HFFc6 (cell line): ENCODE results near the gene HOXA13. TPM values are rescaled to one million over a fixed set of nuclear protein-coding genes. Genes with fewer than 3 reads are reported as not detected.

ENCODE experiments used
- DNase-seq: peaks from one replicate; pipeline ENCODE4 v3.0.0-alpha.2; 2018
- H3K27ac Mint-ChIP-seq: 2 replicates; pipeline ENCODE4 v1.8.0; 2020; ENCODE audit warnings: mild to moderate bottlenecking, mixed read lengths
- H3K27me3 Mint-ChIP-seq: 2 replicates; pipeline ENCODE4 v1.8.0; 2021; ENCODE audit warnings: mild to moderate bottlenecking, moderate library complexity, mixed read lengths; ENCODE audit not compliant: insufficient read depth
- H3K36me3 Mint-ChIP-seq: 2 replicates; pipeline ENCODE4 v1.8.0; 2021; ENCODE audit warnings: low read depth, mixed read lengths
- H3K4me1 Mint-ChIP-seq: 2 replicates; pipeline ENCODE4 v1.8.0; 2020; ENCODE audit warnings: low read depth, mixed read lengths
- H3K4me3 Mint-ChIP-seq: 2 replicates; pipeline ENCODE4 v1.8.0; 2020; ENCODE audit warnings: mild to moderate bottlenecking, moderate library complexity, mixed read lengths
- H3K9me3 Mint-ChIP-seq: 2 replicates; pipeline ENCODE4 v1.8.0; 2020; ENCODE audit warnings: mild to moderate bottlenecking, mixed read lengths
- total RNA-seq, 6 experiments: library from RNA; stranded (reverse); fragmentation: NEBNext Ultra II Directional; extraction: Animal tissue kit (Norgen Biotek cat#: 25700); gene quantifications; 2 replicates in 1 of 6; 3 replicates in 5 of 6; pipeline ENCODE4 v1.2.3, GENCODE V29; 2021
- TF ChIP-seq, protein P1 (sequence below): fragments of 200-600 bp; sonication (generic); IDR thresholded peaks from 2 replicates; pipeline ENCODE4 v1.5.0; 2021; ENCODE audit warnings: antibody characterized with exemption, mild to moderate bottlenecking

The HOXA13 gene
- total RNA-seq, 6 experiments from 2014 or later, result 11.1 to 16.0 (median 13.1) TPM

DNA sequence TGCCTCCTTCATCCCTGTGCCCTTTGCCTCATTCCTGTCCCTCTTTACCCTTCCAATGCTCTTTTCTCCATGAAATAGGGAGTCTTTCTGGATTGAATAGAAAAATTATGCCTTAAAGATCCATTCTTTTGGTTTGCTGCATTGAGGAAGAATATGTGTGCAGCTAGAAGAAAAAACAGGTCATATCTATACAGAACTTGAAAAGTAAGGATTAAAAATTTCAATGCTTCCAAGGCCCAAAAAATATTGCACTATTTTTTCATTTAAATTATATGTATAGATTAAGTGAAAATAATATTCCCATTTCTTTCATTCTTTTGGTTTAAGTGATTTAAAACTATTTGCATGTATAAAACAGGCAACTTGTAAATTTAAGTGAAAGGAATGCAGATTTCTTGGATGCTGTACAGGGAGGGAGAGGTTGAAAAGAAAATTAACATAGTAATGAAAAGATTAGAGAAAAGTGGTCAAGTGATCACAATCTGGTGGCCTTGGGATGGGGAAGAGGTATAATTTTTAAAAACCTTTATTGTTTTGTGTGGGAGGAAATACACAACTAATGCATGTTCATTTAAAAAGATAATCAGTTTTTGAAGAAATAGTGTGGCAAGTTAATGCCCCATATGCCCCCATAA is 24.2 kb upstream of the HOXA13 start:
- TF ChIP-seq, protein P1, sequence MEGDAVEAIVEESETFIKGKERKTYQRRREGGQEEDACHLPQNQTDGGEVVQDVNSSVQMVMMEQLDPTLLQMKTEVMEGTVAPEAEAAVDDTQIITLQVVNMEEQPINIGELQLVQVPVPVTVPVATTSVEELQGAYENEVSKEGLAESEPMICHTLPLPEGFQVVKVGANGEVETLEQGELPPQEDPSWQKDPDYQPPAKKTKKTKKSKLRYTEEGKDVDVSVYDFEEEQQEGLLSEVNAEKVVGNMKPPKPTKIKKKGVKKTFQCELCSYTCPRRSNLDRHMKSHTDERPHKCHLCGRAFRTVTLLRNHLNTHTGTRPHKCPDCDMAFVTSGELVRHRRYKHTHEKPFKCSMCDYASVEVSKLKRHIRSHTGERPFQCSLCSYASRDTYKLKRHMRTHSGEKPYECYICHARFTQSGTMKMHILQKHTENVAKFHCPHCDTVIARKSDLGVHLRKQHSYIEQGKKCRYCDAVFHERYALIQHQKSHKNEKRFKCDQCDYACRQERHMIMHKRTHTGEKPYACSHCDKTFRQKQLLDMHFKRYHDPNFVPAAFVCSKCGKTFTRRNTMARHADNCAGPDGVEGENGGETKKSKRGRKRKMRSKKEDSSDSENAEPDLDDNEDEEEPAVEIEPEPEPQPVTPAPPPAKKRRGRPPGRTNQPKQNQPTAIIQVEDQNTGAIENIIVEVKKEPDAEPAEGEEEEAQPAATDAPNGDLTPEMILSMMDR, result no peak
- Mint-ChIP-seq H3K4me3 (no peak overlapping the region), H3K27ac (no peak overlapping the region), H3K9me3 (no peaks in the 10 kb centered on the region), H3K4me1 (no peaks in the 10 kb centered on the region), H3K36me3 (no peaks in the 10 kb centered on the region), H3K27me3 (peaks cover 30% of the 10 kb centered on the region)
- DNase-seq, result no peak

DNA sequence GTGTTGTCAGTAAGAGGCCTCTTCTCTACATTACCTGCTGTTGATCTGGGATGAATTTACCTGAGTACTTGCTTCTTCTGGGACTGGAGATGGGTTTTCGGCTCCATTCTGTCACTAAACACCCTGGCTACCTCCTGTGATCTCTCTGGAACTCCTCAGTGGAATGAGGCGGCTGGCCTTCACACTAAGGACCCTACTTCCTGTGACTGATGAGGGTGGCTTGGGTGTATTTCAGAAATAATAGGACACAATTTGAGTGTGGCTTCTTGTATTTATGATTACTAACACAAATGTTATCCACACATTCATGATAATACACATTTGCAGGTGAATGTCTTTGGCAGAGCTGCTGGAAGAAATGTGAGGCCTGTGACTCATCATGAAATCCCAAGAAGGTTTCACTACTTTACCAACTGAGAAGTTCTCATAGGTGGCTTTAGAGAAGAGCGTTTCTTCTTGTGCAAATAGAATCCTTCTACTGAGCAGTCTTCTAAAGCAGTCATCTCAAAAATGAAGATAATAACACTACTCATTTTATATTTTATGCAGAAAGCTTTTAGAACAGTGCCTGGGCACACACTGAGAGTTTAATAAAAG is 21.4 kb upstream of the HOXA13 start:
- H3K9me3 Mint-ChIP-seq, result no peaks in the 10 kb centered on the region

DNA sequence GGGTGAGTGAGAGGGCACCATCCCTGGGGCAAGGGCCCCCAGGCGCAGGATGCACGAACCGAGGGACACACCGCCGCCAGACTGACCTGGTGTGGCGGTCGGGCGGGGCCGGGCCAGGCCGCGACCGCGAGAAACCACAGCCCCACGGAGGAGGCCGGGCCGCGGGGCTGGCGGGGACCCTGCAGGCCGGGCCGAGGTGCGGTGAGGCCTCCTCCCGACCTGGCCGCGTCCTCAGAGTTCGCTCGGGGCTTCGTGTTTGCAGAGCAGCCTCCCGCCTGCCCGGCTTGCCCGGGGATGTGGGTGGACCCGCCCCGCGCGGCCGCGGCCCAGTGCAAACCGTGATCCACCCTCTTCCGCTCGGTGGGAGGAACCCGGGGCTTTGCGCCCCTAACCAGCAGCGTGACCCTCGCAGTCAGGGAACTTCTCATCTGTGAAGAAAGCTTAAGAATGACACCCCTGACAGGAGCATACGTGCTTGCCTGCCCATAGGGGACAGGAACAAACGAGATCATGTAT is 20.6 kb upstream of the HOXA13 start:
- H3K27me3 Mint-ChIP-seq, result peaks cover 26% of the 10 kb centered on the region
- H3K9me3 Mint-ChIP-seq, result no peaks in the 10 kb centered on the region
- TF ChIP-seq, protein P1, result no peak
- DNase-seq, result no peak
- H3K4me1 Mint-ChIP-seq, result no peaks in the 10 kb centered on the region
- H3K36me3 Mint-ChIP-seq, result no peaks in the 10 kb centered on the region
- H3K4me3 Mint-ChIP-seq, result no peak overlapping the region
- H3K27ac Mint-ChIP-seq, result no peak overlapping the region

More for the DNA sequence above, 21.4 kb upstream of the HOXA13 start:
- Mint-ChIP-seq H3K36me3 (no peaks in the 10 kb centered on the region), H3K4me3 (no peak overlapping the region), H3K4me1 (no peaks in the 10 kb centered on the region), H3K27me3 (peaks cover 26% of the 10 kb centered on the region), H3K27ac (no peak overlapping the region)
- DNase-seq, result no peak
- TF ChIP-seq, protein P1, result no peak

DNA sequence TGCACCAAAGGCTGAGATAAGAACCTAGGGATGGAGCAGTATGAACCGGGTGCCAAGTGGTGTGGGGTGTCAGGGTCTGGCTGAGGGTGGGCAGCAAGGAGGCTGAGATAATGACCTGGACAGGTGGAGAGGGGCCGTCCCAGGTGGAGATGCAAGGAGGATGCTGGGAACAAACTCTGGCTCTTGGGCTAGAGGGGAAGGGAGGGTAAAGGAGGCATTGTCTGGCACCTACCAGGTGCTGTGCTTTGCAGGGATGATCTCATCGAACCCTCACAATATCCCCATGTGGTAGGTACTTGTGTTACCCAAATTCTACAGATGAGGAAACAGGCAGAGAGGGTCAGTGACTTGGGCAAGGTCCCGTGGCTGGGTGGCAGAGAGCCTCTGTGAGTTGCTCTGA is 19.9 kb upstream of the HOXA13 start:
- no peak overlapping the region for H3K4me3 Mint-ChIP-seq
- H3K4me1 Mint-ChIP-seq, result no peaks in the 10 kb centered on the region
- H3K27ac Mint-ChIP-seq, result no peak overlapping the region
- peaks cover 21% of the 10 kb centered on the region for H3K27me3 Mint-ChIP-seq
- no peaks in the 10 kb centered on the region for H3K9me3 Mint-ChIP-seq
- TF ChIP-seq, protein P1, result no peak
- no peak for DNase-seq
- H3K36me3 Mint-ChIP-seq, result no peaks in the 10 kb centered on the region

DNA sequence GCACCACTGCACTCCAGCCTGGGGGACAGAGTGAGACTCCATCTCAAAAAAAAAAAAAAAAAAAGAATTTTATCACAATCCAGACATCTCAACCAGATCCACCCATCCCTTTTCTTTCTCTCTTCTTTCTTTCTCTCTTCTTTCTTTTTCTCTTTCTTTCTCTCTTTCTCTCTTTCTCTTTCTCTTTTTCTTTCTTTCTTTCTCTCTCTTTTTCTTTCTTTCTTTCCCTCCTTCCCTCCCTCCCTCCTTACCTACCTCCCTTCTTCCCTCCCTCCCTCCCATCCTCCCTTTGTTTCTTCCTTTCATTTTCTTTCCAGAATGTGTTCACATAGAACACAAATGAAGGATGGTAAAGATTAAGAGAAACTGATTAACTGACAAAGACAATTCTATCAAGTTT is 18.1 kb upstream of the HOXA13 start:
- Mint-ChIP-seq H3K27me3 (peaks cover 16% of the 10 kb centered on the region), H3K36me3 (no peaks in the 10 kb centered on the region), H3K4me1 (peaks cover 7% of the 10 kb centered on the region), H3K27ac (no peak overlapping the region), H3K9me3 (no peaks in the 10 kb centered on the region), H3K4me3 (no peak overlapping the region)
- TF ChIP-seq, protein P1, result no peak
- DNase-seq, result no peak
